Left colon (tissue), 2 donors: ENCODE data around the gene KPNA2. TPM values are rescaled to one million over a fixed set of nuclear protein-coding genes. Genes with fewer than 3 reads are reported as not detected.
A peak's percentile ranks its signal among the peaks of the same experiment; 100 is the strongest.
"Not testable (repeated sequence)": the region's sequence is repeated elsewhere in the genome, so short reads cannot be mapped to it uniquely, and the experiment has no call there.

Experiments used
- ATAC-seq: fragments of 200-7000 bp; cut with Tn5 transposase; one replicate; pipeline ENCODE4 v1.9.1; 2020; ENCODE audit warnings: mild to moderate bottlenecking, moderate library complexity
- DNase-seq, 2 donors: peaks; one replicate each; pipeline ENCODE4 v3.0.0-alpha.2; 2020
- intact Hi-C, 2 donors: fragments of 100-400 bp; cut with DNase I in 1 of 2; cut with micrococcal nuclease in 1 of 2; formaldehyde crosslinking; loops; one replicate each; pipeline versions ENCODE4 v1.11.2 to v1.14.0; 2022; cut with DNase I, micrococcal nuclease
- total RNA-seq, 2 donors: library from RNA; stranded (reverse); fragmentation: NEBNext Ultra II Directional; extraction: Animal tissue kit (Norgen Biotek cat#: 25700); gene quantifications; one replicate each; pipeline ENCODE4 v1.2.1, GENCODE V29; 2021
- donor health status: DM: no; HTN: no; CAD: no.
- donor health status: DM: yes; HTN: yes; CAD: no.

The KPNA2 gene
- total RNA-seq, 2 donors from 2014 or later, result 23.6 to 41.9 TPM

DNA sequence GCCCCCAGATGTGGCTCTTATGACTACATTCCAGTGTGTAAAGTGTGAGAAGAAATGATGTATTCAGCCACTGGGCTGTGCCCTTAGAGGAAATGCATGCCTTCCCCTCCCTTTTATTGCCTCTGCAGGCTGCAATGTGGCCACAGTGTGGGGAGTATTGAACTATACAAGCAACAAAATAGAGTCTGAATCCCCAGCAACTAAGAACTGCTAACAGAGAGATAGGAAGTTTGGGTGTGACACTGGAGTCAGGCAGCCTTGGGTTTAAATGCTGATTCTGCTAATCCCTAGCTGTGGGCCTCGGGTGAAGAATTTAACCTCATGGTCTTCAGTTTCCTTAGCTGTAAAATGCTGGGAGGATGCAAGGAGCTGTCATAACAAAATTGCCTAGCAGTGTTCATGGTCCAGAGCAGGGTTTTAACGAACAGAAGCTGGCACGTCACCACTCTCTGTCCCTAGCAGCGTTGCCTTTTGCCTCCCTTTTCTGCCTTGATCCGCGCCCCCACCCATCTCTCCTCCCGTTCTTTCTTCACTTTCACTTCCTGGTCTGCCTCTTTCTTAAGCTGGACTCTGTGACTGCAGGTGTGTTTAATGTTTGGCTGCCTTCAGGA is 50.3 kb downstream of the KPNA2 start:
- peak; percentile 93 for ATAC-seq
- peak; percentile 53 to 65 for DNase-seq
- intact Hi-C loops, result no loop called here

DNA sequence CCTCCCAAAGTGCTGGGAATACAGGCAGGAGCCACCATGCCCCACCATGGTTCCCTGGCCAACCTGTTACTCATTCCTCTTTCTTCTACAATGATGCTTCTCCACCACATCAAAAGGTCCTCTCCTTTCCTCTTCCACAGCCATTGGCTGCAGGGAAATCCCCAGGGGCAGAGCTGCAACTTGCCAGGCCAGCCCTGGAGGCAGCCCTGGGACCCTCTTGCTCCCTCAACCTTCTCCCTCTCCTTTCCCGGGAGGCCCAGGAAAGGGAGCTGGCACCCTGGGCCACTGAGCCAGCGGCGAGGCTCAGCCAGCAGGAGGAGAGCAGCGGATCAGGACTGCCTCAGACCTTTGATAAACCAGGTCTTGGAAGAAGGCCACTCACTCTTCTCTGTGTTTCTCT is 51.1 kb downstream of the KPNA2 start:
- DNase-seq, ATAC-seq, intact Hi-C loops: not testable (repeated sequence)

DNA sequence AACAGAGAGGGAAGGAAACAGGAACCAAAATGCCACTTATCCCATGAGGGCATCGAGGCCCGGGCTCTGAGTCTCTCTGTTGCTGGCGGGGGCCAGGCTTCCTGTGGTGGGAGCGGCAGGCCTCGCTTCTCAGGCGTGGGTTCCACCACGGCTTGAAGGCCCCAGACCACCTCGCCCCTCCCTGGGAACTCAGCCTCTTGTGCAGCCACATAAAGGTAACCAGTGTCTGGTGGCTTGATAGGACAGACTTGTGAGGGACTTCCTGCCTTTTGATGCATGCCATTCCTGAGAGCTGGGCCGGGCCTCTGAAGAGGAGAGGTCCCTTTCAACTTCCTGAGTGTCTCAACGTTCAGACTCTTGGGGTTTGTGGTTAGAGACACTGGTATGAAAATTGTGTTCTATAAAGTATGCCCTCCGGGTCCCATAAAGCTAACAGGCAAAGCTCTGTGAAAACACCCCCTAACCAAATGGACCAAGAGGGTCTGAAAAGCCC is 51.6 kb downstream of the KPNA2 start:
- intact Hi-C loops, DNase-seq, ATAC-seq: not testable (repeated sequence)

DNA sequence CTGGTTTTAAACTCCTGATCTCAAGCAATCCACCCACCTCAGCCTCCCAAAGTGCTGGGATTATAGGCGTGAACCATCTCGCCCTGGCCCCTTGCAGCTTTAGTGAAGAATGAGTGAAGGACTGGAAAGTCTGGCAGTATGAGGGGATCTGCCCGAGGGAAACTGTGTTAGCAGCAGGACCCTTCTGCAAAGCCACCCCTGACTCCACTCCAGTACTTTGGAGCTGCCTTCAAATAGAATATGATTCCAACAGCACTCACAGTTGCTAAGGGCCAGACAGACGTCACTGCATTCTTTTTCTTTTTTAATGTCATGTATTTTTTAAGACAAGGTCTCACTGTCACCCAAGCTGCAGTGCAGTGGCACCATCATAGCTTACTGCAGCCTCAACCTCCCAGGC is 52.3 kb downstream of the KPNA2 start:
- DNase-seq (no peak), ATAC-seq (no peak)
- intact Hi-C loops, result no loop called here

DNA sequence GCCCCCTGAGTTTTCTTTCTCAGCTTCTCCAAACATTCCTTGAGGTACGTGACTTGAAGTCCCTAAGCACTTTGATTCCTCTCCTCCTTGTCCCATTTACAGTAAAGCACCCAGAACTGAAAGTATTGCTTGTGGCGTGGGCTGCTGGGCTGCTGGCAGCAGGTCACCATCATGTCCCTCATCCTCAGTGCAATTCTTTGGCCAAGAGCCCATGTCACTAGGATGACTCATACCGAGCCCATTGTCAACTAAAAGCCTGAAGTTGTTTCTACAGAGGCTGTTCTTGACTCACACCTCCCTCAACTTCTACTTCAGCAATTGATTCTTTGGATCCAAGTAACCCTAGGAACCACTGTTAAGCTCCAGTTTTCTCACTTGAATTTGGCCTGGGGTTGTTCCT is 54.3 kb downstream of the KPNA2 start:
- intact Hi-C loops, result no loop called here
- DNase-seq (peak; percentile 34 to 56), ATAC-seq (peak; percentile 30)

DNA sequence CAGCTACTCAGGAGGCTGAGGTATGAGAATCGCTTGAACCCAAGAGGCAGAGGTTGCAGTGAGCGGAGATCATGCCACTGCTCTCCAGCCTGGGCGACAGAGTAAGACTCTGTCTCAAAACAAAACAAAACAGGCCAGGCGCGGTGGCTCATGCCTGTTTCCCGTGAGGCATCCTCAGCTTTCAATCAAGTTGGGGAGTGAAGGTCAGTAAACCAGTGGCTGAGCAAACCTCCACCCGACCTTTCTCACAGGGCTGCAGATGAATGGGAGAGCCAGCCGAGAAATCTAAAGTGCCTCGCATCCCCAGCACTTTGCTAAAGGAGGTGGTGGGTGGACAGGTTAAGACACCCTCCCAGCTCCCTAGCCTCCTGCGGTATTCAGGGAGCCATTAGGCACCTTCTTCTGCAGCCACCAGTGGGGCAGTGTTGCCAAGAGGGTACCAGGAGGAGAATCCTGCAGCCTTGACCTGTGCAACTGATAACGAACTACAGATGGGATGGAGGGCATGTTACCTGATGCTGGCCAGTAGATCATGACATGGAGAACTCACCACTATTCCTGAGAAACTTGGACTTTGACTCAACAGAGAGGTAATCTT is 59.0 kb downstream of the KPNA2 start:
- DNase-seq (no peak), ATAC-seq (no peak)
- intact Hi-C loops, result no loop called here

- intact Hi-C loops, result no loop called here
- no peak for DNase-seq
- no peak for ATAC-seq
These were observed 59.8 kb downstream of the KPNA2 start for GRCh38 chr17:68095205-68095811.

- intact Hi-C loops, result no loop called here
- no peak for ATAC-seq
- DNase-seq, result no peak
These were observed 60.6 kb downstream of the KPNA2 start for GRCh38 chr17:68096111-68096510.

Other genes starting within 250 kb of the KPNA2 start
- gene BPTF, start 210.2 kb upstream of the KPNA2 start, total RNA-seq, result 10 to 100 TPM; 65.1 to 85.5 TPM
- gene C17orf58, start 39.3 kb upstream of the KPNA2 start, total RNA-seq, result 10 to 100 TPM in 1 of 2 donors, 1 to 10 TPM in 1; 9.8 to 10.6 TPM
- 10 to 100 TPM; 24.2 to 38.3 TPM for gene AMZ2, start 212.3 kb downstream of the KPNA2 start, total RNA-seq